GM19452 (cell line): ENCODE measurements around the gene AHRR.
"Not testable (repeated sequence)": the region's sequence is repeated elsewhere in the genome, so short reads cannot be mapped to it uniquely, and the experiment has no call there.

Experiments
- ATAC-seq: cut with Tn5 transposase; IDR thresholded peaks from one replicate; pipeline ENCODE4 v1.9.1; 2021; ENCODE audit not compliant: unreplicated experiment

AHRR gene

GRCh38 chr5:392431-392988, 71.0 kb downstream of the AHRR start:
- peak; percentile 84 for ATAC-seq

- ATAC-seq, result no peak
These were observed 72.3 kb downstream of the AHRR start for GRCh38 chr5:393846-394275.

GRCh38 chr5:394671-395155, 73.2 kb downstream of the AHRR start:
- no peak for ATAC-seq

- no peak for ATAC-seq
These were observed 73.8 kb downstream of the AHRR start for GRCh38 chr5:395156-395920.

- no peak for ATAC-seq
These were observed 74.5 kb downstream of the AHRR start for GRCh38 chr5:395921-396530.

GRCh38 chr5:396531-396961, 75.0 kb downstream of the AHRR start:
- no peak for ATAC-seq

GRCh38 chr5:398141-398474, 76.6 kb downstream of the AHRR start:
- ATAC-seq, result not testable (repeated sequence)

GRCh38 chr5:398475-399295, 77.2 kb downstream of the AHRR start:
- no peak for ATAC-seq

GRCh38 chr5:399296-400281, 78.1 kb downstream of the AHRR start:
- ATAC-seq, result peak; percentile 73

GRCh38 chr5:400282-401145, 79.0 kb downstream of the AHRR start:
- peak; percentile 32 for ATAC-seq

GRCh38 chr5:401146-402034, 79.9 kb downstream of the AHRR start:
- no peak for ATAC-seq

- not testable (repeated sequence) for ATAC-seq
These were observed 80.7 kb downstream of the AHRR start for GRCh38 chr5:402219-402614.

- ATAC-seq, result peak; percentile 54
These were observed 81.3 kb downstream of the AHRR start for GRCh38 chr5:402615-403359.

GRCh38 chr5:403995-404394, 82.5 kb downstream of the AHRR start:
- no peak for ATAC-seq

- no peak for ATAC-seq
These were observed 83.2 kb downstream of the AHRR start for GRCh38 chr5:404666-405241.

GRCh38 chr5:405421-405820, 83.9 kb downstream of the AHRR start:
- no peak for ATAC-seq

- no peak for ATAC-seq
These were observed 84.5 kb downstream of the AHRR start for GRCh38 chr5:406041-406440.
